Neutrophil (primary cell): Measurements from ENCODE around the gene USP32.

Source experiments
- H3K27ac ChIP-seq: fragments of 200-600 bp; sonication (generic); 2 replicates; pipeline ENCODE4 v1.5.1; 2016; ENCODE audit warnings: mild to moderate bottlenecking, moderate library complexity
- H3K27me3 ChIP-seq: fragments of 200-600 bp; sonication (generic); 2 replicates; pipeline ENCODE4 v1.6.0; 2016; ENCODE audit warnings: mild to moderate bottlenecking
- H3K36me3 ChIP-seq: fragments of 200-600 bp; sonication (generic); 2 replicates; pipeline ENCODE4 v1.5.1; 2017
- H3K4me1 ChIP-seq, 2 experiments: fragments of 200-600 bp in 1 of 2; sonication (generic) in 1 of 2; 1 replicate in 1 of 2; 2 replicates in 1 of 2; pipeline versions ENCODE4 v1.5.1 to v1.6.1; 2013 to 2016; ENCODE audit warnings: low read depth in 1 of 2, low read length in 1 of 2, mild to moderate bottlenecking in 1 of 2, moderate library complexity in 1 of 2; ENCODE audit not compliant: control insufficient read depth in 1 of 2, insufficient read depth in 1 of 2
- H3K4me3 ChIP-seq, 2 experiments: fragments of 200-600 bp in 1 of 2; sonication (generic) in 1 of 2; 1 replicate in 1 of 2; 2 replicates in 1 of 2; pipeline ENCODE4 v1.5.1; 2013 to 2016; ENCODE audit warnings: low read depth in 1 of 2, low read length in 1 of 2, mild to moderate bottlenecking in 1 of 2, moderate library complexity in 1 of 2
- H3K9me3 ChIP-seq: fragments of 200-600 bp; sonication (generic); 2 replicates; pipeline ENCODE4 v1.5.1; 2016
- CTCF ChIP-seq: fragments of 200-600 bp; sonication (generic); IDR thresholded peaks from 2 replicates; pipeline ENCODE4 v1.5.1; 2016; ENCODE audit warnings: antibody characterized with exemption

USP32 gene

GRCh38 chr17:60416368-60416925, 24.5 kb upstream of the USP32 start:
- Histone ChIP-seq H3K4me1 (peaks cover 5 to 10% of the 10 kb centered on the region in 2 experiments), H3K9me3 (no peaks in the 10 kb centered on the region), H3K27me3 (no peaks in the 10 kb centered on the region), H3K4me3 (no peak overlapping the region), H3K36me3 (no peaks in the 10 kb centered on the region), H3K27ac (no peak overlapping the region)
- TF ChIP-seq CTCF: no peak

- H3K27ac ChIP-seq: no peak overlapping the region
- no peaks in the 10 kb centered on the region for H3K9me3 ChIP-seq
- H3K27me3 ChIP-seq: no peaks in the 10 kb centered on the region
- no peak overlapping the region for H3K4me3 ChIP-seq
- TF ChIP-seq CTCF: no peak
- H3K4me1 ChIP-seq: no peaks in the 10 kb centered on the region
- no peaks in the 10 kb centered on the region for H3K36me3 ChIP-seq
These were observed 23.2 kb upstream of the USP32 start for GRCh38 chr17:60415146-60415545.

GRCh38 chr17:60412701-60413100, 20.8 kb upstream of the USP32 start:
- no peak overlapping the region for H3K4me3 ChIP-seq
- H3K36me3 ChIP-seq: no peaks in the 10 kb centered on the region
- no peaks in the 10 kb centered on the region for H3K9me3 ChIP-seq
- no peak for TF ChIP-seq CTCF
- H3K27me3 ChIP-seq: no peaks in the 10 kb centered on the region
- H3K4me1 ChIP-seq: no peaks in the 10 kb centered on the region
- H3K27ac ChIP-seq: no peak overlapping the region

GRCh38 chr17:60410001-60410400, 18.1 kb upstream of the USP32 start:
- no peak for TF ChIP-seq CTCF
- no peaks in the 10 kb centered on the region for H3K36me3 ChIP-seq
- H3K4me3 ChIP-seq: no peak overlapping the region
- H3K4me1 ChIP-seq: no peaks in the 10 kb centered on the region
- no peaks in the 10 kb centered on the region for H3K9me3 ChIP-seq
- no peaks in the 10 kb centered on the region for H3K27me3 ChIP-seq
- no peak overlapping the region for H3K27ac ChIP-seq

- Histone ChIP-seq H3K4me3 (no peak overlapping the region), H3K36me3 (no peaks in the 10 kb centered on the region), H3K9me3 (no peaks in the 10 kb centered on the region), H3K27me3 (no peaks in the 10 kb centered on the region), H3K27ac (no peak overlapping the region), H3K4me1 (peaks cover 10 to 13% of the 10 kb centered on the region in 2 experiments)
- no peak for TF ChIP-seq CTCF
These were observed 15.0 kb upstream of the USP32 start for GRCh38 chr17:60406887-60407286.

- no peak for TF ChIP-seq CTCF
- Histone ChIP-seq H3K9me3 (no peaks in the 10 kb centered on the region), H3K4me1 (peaks cover 14 to 16% of the 10 kb centered on the region in 2 experiments), H3K4me3 (no peak overlapping the region), H3K36me3 (no peaks in the 10 kb centered on the region), H3K27ac (no peak overlapping the region), H3K27me3 (no peaks in the 10 kb centered on the region)
These were observed 12.0 kb upstream of the USP32 start for GRCh38 chr17:60403962-60404361.
